GM06990 (cell line): ENCODE measurements around the gene KCNQ1OT1.
"Not testable (repeated sequence)": the region's sequence is repeated elsewhere in the genome, so short reads cannot be mapped to it uniquely, and the experiment has no call there.

Experiments
- DNase-seq: peaks from one replicate; pipeline ENCODE4 v3.0.0-alpha.2; 2011; ENCODE audit not compliant: insufficient read length; ENCODE audit errors: extremely low read depth
- H3K27me3 ChIP-seq: replicated peaks from 2 replicates; pipeline ENCODE4 v1.6.0; 2011; ENCODE audit warnings: low read length; ENCODE audit not compliant: control insufficient read depth, insufficient read depth
- H3K36me3 ChIP-seq: 2 replicates; pipeline ENCODE4 v1.5.1; 2011; ENCODE audit warnings: low read length; ENCODE audit not compliant: control insufficient read depth, insufficient read depth
- H3K4me3 ChIP-seq: replicated peaks from 2 replicates; pipeline ENCODE4 v1.5.1; 2011; ENCODE audit warnings: low read depth, mild to moderate bottlenecking, control low read depth, low read length
- CTCF ChIP-seq: IDR thresholded peaks from 2 replicates; pipeline ENCODE4 v1.5.1; 2011; ENCODE audit warnings: low read length, control low read depth, mild to moderate bottlenecking, inconsistent platforms; ENCODE audit not compliant: insufficient read depth, poor library complexity, severe bottlenecking

The KCNQ1OT1 gene

GRCh38 chr11:2644844-2645778, 54.7 kb downstream of the KCNQ1OT1 start:
- DNase-seq: no peak
- Histone ChIP-seq H3K36me3 (no peaks in the 10 kb centered on the region), H3K27me3 (no peaks in the 10 kb centered on the region), H3K4me3 (no peak overlapping the region)
- TF ChIP-seq CTCF: no peak

GRCh38 chr11:2643746-2644145, 56.0 kb downstream of the KCNQ1OT1 start:
- Histone ChIP-seq H3K27me3 (no peaks in the 10 kb centered on the region), H3K4me3 (no peak overlapping the region), H3K36me3 (no peaks in the 10 kb centered on the region)
- TF ChIP-seq CTCF: no peak
- no peak for DNase-seq

GRCh38 chr11:2641623-2642022, 58.2 kb downstream of the KCNQ1OT1 start:
- Histone ChIP-seq H3K4me3 (no peak overlapping the region), H3K36me3 (no peaks in the 10 kb centered on the region), H3K27me3 (no peaks in the 10 kb centered on the region)
- no peak for DNase-seq
- TF ChIP-seq CTCF: no peak

- H3K36me3 ChIP-seq, H3K27me3 ChIP-seq, DNase-seq, H3K4me3 ChIP-seq: not testable (repeated sequence)
Measured at GRCh38 chr11:2639763-2640162, 60.0 kb downstream of the KCNQ1OT1 start.

- TF ChIP-seq CTCF: no peak
- Histone ChIP-seq H3K36me3 (no peaks in the 10 kb centered on the region), H3K4me3 (no peak overlapping the region), H3K27me3 (no peaks in the 10 kb centered on the region)
- no peak for DNase-seq
Measured at GRCh38 chr11:2631161-2631560, 68.6 kb downstream of the KCNQ1OT1 start.

- H3K27me3 ChIP-seq: no peaks in the 10 kb centered on the region
- H3K36me3 ChIP-seq: no peaks in the 10 kb centered on the region
- no peak overlapping the region for H3K4me3 ChIP-seq
- TF ChIP-seq CTCF: no peak
- DNase-seq: no peak
Measured at GRCh38 chr11:2630679-2631078, 69.1 kb downstream of the KCNQ1OT1 start.
